Measurements from ENCODE around the gene GOLGA7B.
A peak's percentile ranks its signal among the peaks of the same experiment; 100 is the strongest.
"Not testable (repeated sequence)": the region's sequence is repeated elsewhere in the genome, so short reads cannot be mapped to it uniquely, and the experiment has no call there.

GOLGA7B gene

DNA sequence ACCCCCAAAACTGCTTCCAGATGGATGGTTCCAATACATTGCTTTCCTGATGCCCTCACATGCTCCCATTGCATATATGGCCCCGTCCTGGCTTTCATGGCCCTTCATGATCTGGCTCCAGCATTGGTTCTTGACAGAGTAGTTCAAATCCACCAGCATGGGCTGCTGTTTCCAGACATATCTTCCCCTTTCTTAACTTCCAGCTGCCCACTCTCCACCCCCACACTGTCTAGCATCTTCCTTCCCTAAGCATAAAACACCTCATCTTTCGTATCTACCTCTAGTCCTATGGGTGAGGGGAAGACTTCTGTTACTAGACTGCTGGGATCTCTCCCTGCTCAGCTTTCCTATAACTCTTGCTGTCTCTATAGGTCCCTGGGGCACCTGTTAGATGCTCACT, 13.2 kb upstream of the GOLGA7B start:
- DNase-seq = no peak

DNA sequence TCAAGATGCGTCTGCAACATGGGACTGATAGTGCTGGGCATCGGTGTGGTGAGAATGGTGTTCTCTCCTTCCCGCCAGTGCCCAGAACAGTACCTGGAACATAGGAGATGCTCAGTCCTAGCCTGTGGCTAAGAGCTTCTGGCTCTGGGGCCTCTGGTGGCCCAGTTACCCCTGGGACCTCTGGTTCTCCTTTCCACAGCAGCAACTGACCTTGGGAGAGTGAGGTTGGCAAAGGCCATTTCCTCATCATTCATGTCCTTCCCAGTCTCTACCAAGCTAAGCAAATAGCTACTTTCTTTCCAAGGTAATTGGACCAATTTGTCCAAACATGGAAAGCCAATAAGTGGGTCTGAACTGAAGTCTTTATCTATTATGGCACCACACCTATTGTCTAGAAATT, 11.6 kb upstream of the GOLGA7B start:
- no peak for DNase-seq

DNA sequence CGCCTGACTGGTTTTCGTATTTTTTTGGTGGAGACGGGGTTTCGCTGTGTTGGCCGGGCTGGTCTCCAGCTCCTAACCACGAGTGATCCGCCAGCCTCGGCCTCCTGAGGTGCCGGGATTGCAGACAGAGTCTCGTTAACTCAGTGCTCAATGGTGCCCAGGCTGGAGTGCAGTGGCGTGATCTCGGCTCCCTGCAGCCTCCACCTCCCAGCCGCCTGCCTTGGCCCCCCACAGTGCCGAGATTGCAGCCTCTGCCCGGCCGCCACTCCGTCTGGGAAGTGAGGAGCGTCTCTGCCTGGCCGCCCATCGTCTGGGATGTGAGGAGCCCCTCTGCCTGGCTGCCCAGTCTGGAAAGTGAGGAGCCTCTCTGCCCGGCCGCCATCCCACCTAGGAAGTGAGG, 8.5 kb upstream of the GOLGA7B start:
- DNase-seq = not testable (repeated sequence)

DNA sequence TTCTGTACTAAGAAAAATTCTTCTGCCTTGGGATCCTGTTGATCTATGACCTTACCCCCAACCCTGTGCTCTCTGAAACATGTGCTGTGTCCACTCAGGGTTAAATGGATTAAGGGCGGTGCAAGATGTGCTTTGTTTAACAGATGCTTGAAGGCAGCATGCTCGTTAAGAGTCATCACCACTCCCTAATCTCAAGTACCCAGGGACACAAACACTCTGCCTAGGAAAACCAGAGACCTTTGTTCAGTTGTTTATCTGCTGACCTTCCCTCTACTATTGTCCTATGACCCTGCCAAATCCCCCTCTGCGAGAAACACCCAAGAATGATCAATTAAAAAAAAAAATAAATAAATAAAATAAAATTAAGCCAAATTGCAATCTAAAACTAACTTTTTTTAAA, 7.5 kb upstream of the GOLGA7B start:
- not testable (repeated sequence) for DNase-seq

DNA sequence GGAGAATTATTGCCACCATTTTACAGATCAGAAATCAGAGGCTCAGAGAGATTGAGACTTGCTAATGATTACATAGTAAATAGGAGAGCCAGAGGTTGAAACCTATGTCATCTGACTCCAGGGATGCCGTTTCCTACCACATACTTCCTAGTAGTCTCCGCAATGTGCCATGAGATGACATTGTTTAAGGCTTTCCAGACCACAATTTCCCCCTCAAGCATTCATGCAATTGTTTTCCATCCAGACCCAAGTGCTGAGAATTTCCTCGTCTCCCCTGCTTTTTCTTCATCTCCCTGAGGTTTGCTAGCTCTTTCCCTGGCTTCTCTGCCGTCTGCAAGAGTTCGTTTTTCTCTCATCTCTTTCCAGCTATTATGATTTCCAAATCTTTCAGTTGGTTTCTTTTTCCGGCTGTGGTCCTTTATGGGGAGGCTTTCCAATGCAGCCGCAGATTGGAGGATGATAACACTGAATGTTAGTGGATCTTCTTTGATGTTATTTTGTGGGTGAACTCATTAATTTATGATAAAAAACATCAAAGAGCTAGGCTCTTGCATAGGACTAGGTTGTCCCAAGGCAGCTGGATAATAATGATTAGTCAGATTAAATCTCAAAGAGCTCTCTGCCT, 6.9 kb upstream of the GOLGA7B start:
- DNase-seq = no peak

DNA sequence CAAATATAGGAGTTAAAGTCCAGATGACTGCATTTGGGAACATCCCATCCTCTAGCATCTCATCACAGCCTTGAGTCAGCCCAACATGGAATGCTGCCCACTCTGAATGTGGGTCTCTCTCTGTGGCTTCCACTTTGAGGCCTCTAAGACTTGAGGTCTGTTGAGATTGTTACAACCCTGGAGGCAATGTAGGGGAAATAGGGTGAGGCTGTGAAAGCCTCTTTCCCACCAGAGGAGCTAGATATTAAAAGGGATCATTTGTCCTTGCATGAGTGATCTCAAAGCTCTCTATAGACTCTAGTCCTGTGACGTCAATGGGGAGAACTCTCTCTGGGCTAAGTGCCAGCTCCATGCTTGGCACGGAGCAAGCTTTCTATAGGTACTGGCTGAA, 6.4 kb upstream of the GOLGA7B start:
- no peak for DNase-seq

GRCh38 chr10:97843972-97844371, 5.7 kb upstream of the GOLGA7B start:
- DNase-seq = not testable (repeated sequence)

GRCh38 chr10:97844678-97845077, 5.0 kb upstream of the GOLGA7B start:
- DNase-seq = no peak

DNA sequence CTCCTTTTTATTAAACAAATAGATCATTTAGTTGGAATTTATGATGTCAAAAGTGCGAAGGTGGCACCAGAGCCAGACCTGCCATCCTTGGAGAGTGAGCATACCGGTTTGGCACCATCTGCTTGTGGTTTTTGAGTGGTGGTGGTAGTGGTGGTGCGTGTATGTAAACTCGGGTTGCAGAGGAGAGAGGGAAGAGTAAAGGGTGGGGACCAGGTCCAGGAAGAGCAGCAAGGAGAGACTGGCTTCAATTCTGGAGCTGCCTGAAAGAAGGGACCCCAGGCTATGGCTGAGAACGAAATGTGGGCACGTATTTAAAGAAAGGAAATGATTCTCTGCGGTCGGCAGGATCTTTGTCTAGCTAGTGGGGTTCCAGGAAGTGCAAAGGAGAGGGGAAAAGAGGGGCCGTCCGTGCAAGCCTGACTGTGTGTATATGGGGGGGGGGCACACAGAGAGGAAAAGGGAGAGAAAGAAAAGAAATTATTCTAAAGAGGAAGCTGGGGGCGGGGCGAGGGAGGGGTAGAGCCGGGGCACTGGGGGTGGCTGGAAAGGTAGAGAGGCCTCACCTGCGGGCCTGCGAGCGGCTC, 448 bp upstream of the GOLGA7B start:
- no peak for DNase-seq

GRCh38 chr10:97850446-97850845, 803 bp downstream of the GOLGA7B start:
- no peak for DNase-seq

DNA sequence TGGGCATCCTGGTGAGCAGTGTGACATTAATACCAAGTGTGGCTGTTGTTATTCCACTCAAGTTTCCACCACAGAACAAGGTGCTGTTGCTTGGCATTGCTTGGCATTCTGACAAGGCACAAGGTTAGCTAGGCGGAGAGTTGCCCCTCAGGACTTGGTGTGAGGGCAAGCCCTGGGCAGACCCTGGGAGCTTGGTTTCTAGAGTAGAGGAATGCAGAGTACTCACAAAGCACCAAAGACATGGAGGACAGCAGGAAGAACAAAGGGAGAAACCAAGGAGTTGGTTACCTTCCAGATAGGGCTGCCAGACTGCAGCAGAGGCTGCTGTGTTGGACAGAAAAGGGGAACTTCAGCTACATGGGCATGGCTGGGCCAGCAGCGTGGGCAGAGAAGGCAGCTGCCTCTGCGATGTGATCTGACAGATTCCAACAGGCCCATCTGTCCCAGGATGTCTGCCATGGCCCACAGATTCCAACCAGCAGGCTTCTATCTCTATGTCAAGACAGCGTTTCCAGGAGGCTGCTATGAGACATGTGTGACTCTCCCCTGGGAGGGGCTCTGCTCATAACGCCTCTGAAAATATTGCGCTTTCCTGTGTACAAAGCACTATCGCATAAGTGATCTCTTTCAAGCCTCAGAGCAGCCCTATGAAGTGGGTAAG, 1.8 kb downstream of the GOLGA7B start:
- no peak for DNase-seq

DNA sequence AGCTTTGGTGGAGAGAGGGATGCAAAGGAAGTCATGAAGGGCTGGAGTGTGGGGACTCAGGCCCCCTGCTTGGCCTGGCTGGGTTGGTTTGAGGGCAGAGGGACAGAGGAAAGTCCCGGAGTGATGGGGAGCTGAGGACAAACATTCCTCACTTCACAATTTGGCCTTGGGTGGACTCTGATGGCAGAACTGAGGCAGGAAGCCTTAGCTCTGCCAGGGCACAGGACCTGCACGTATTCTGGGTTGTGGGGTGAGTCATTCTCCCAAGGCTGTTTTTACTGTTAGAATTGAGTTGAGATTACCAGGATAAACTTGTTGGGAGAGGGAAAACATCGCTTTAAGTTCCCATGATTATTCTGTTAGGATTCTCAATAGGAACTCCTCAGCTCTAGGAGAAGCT, 2.6 kb downstream of the GOLGA7B start:
- DNase-seq = no peak

GRCh38 chr10:97852840-97853405, 3.3 kb downstream of the GOLGA7B start:
- DNase-seq = no peak

DNA sequence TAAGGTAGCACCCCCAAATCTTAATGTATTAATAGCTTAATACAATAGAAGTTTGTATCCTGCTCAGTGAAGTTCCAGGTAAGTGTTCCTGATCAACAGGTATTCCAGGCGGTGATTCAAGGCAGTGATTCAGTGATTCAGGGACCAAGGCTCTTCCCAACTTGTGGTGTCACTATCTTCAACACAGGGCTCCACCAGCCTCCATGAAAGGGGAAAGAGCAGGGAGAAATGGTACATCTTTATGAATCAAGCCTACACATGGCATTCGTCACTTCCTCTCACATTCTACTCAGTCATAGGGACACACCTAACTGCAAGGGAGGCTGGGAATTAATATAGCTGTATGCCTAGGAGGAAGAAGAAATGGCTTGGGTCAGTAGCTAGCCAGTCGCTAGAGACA, 5.1 kb downstream of the GOLGA7B start:
- DNase-seq = no peak

- DNase-seq = peak in 1 of 2 donors; percentile 83
Observed at GRCh38 chr10:97858001-97858439, 8.4 kb downstream of the GOLGA7B start.

DNA sequence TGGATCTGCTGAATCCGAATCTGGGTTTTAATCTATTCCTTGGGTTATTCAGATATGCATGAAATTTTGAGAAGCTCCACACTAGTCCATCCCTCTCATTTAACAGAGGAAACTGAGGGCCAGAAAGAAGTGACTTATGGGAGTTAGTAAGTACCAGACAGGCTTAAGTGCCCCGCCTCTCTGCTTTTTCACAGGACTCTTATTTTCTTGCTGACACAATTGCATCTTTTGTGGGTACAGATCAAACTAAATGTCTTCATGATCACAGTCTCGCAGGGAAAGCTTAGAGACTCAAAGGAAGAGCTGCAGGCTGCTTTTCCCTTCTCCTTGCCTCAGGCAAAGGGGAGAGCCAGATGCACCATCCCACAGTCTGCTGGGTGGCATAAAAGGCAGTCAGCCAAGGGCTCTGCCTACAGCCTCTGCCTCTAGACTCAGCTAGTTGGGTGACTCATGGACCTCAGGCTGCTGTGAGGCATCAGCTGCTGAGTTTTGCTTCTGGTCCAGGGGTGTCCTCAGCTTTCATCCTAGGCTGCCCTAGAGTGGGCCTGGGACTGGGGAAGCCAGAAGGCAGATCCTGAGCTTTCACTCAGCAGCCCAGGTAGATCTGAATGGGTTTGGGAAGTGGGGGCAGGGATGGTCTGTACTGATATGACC, 11.6 kb downstream of the GOLGA7B start:
- DNase-seq = no peak

DNA sequence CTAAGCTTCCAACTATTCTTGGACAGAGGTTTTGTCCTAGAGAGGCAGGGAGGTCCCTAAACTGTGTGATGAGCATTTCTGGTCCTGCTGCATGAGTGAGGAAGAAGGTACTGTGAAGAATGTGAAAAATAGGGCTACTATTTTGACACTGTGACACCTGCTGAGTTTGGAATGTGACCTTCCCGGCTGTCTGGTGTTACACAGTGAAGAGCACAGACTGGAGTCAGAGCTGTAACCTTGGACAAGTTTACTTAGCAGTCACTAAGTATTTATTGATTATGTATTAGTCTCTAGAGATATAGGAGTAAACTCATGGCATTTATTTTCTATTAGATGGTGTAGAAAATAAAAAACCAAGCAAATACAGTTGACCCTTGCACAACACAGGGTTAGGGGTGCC, 12.3 kb downstream of the GOLGA7B start:
- DNase-seq = no peak

DNA sequence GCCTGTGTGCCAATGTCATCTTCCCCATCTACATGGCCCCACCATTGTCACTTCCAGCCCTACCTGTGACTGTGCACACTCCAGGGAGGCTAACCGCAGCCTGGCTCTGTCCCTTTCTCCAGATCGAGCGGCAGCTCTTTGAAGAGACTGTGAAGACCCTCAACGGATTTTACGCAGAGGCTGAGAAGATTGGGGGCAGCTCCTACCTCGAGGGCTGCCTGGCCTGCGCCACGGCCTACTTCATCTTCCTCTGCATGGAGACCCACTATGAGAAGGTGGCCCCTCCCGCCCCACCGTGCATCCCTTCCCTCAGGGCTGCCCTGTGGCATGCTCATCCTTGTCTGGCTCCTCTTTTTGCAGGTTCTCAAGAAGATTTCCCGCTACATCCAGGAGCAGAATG, 14.2 kb downstream of the GOLGA7B start:
- no peak for DNase-seq

DNA sequence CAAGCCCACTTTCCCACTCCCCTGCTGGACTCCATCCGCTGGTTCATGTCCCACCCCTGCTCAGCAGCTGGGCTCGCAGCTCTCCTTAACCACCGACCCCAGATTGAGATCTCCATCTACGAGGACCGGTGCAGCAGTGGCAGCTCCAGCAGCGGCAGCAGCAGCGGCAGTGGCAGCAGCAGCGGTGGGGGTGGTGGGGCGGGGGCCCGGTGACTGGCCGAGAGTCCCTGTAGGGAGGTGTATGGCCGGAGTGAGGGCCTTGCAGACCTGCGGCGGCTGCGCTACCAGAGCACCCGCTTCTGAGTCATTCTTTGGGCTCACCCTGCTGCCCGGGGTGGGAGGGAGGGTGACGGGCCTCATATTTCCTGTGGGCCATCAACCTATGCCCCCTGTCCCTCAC, 15.8 kb downstream of the GOLGA7B start:
- DNase-seq = no peak

- DNase-seq = no peak
Observed at GRCh38 chr10:97866524-97867219, 17.0 kb downstream of the GOLGA7B start.

DNA sequence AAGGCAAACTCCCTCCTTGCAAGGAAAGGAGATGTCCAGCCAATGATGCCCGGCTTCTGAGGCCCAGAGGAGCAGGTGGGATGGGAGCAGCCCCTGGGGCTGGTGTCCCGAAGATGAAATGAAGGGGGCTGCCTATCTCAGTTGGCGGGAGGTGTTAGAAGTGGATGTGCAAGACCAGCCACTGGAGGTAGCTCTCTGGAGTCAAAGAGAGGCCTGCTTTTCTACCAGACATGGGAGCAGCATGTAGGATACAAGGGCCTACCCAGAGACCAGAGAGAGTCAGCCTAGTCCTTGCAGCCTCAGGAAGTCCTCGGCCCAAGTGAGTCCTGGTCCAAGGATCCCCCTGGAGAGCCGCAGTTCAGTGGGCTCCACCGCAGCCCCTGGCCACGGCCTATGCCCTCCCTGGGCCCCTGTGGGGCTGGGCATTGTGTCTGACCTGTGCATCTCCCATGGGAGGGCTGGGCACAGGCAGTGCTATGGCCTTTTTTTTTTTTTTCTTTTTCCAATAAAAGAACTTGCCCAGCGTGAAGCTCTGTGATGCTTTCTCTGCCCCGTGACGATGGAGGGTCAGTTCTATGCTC, 17.7 kb downstream of the GOLGA7B start:
- no peak for DNase-seq

DNA sequence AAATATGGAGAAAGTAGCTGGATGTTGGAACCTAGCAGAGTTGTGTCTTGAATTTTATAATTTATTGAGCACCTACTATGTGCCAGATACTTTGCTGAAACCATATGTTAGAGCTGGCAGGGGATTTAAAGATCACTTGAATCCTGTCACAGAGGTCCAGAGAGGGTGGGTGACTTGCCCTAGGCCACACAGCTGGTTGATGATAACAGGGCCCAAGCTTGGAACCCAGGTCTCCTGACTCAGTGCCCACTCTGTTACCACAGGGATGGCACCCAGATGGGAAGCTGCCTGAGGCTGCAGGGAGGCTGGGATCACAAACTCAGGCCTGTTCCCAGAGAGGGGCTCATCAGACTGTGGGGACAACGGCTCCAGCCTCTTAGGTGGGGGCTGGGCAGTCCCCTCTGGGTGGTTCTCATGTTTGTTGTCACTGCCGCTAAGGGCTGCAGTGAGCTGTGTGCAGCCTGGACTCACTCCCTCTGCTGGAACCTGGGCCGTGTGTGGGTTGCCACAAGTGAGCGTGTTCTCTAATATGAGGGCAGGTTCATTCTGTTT, 18.6 kb downstream of the GOLGA7B start:
- DNase-seq = no peak
